Measurements from ENCODE around the gene XKR7. TPM values are rescaled to one million over a fixed set of nuclear protein-coding genes. Genes with fewer than 3 reads are reported as not detected.
A peak's percentile ranks its signal among the peaks of the same experiment; 100 is the strongest.

The XKR7 gene
- total RNA-seq, 1 donor from 2014 or later: 0.23 TPM

- Mint-ChIP-seq H3K27ac (ENCODE audit: unreplicated experiment) (no peak overlapping the region), H3K9me3 (ENCODE audit: unreplicated experiment) (no peaks in the 10 kb centered on the region), H3K4me3 (ENCODE audit: unreplicated experiment) (peak overlapping the region; percentile 89), H3K36me3 (ENCODE audit: low read depth, unreplicated experiment) (peaks cover 22% of the 10 kb centered on the region), H3K4me1 (ENCODE audit: unreplicated experiment) (peaks cover 20% of the 10 kb centered on the region), H3K27me3 (ENCODE audit: unreplicated experiment) (peaks cover 13% of the 10 kb centered on the region)
- no peak for TF ChIP-seq CTCF (IDR thresholded peaks at IDR 0.05; ENCODE audit: unreplicated experiment)
- DNase-seq (ENCODE audit: low spot score): peak; percentile 78
These were observed 50.6 kb downstream of the XKR7 start for GRCh38 chr20:32018269-32019155.

- peaks cover 22% of the 10 kb centered on the region for H3K36me3 Mint-ChIP-seq (ENCODE audit: low read depth, unreplicated experiment)
- DNase-seq (ENCODE audit: low spot score): peak; percentile 56
- H3K27me3 Mint-ChIP-seq (ENCODE audit: unreplicated experiment): peaks cover 13% of the 10 kb centered on the region
- peaks cover 20% of the 10 kb centered on the region for H3K4me1 Mint-ChIP-seq (ENCODE audit: unreplicated experiment)
- H3K27ac Mint-ChIP-seq (ENCODE audit: unreplicated experiment): peak overlapping the region; percentile 74
- peak overlapping the region; percentile 92 for H3K4me3 Mint-ChIP-seq (ENCODE audit: unreplicated experiment)
- H3K9me3 Mint-ChIP-seq (ENCODE audit: unreplicated experiment): no peaks in the 10 kb centered on the region
- TF ChIP-seq CTCF (IDR thresholded peaks at IDR 0.05; ENCODE audit: unreplicated experiment): no peak
These were observed 51.2 kb downstream of the XKR7 start for GRCh38 chr20:32019156-32019510.

- H3K27ac Mint-ChIP-seq (ENCODE audit: unreplicated experiment): peak overlapping the region; percentile 74
- H3K27me3 Mint-ChIP-seq (ENCODE audit: unreplicated experiment): peaks cover 13% of the 10 kb centered on the region
- TF ChIP-seq CTCF (IDR thresholded peaks at IDR 0.05; ENCODE audit: unreplicated experiment): no peak
- no peak for DNase-seq (ENCODE audit: low spot score)
- H3K9me3 Mint-ChIP-seq (ENCODE audit: unreplicated experiment): no peaks in the 10 kb centered on the region
- H3K4me1 Mint-ChIP-seq (ENCODE audit: unreplicated experiment): peaks cover 20% of the 10 kb centered on the region
- peaks cover 22% of the 10 kb centered on the region for H3K36me3 Mint-ChIP-seq (ENCODE audit: low read depth, unreplicated experiment)
- peak overlapping the region; percentile 92 for H3K4me3 Mint-ChIP-seq (ENCODE audit: unreplicated experiment)
These were observed 51.9 kb downstream of the XKR7 start for GRCh38 chr20:32019563-32020463.

- no peaks in the 10 kb centered on the region for H3K9me3 Mint-ChIP-seq (ENCODE audit: unreplicated experiment)
- H3K27me3 Mint-ChIP-seq (ENCODE audit: unreplicated experiment): peaks cover 13% of the 10 kb centered on the region
- H3K4me1 Mint-ChIP-seq (ENCODE audit: unreplicated experiment): peaks cover 20% of the 10 kb centered on the region
- no peak for DNase-seq (ENCODE audit: low spot score)
- H3K4me3 Mint-ChIP-seq (ENCODE audit: unreplicated experiment): no peak overlapping the region
- H3K36me3 Mint-ChIP-seq (ENCODE audit: low read depth, unreplicated experiment): peaks cover 14% of the 10 kb centered on the region
- no peak overlapping the region for H3K27ac Mint-ChIP-seq (ENCODE audit: unreplicated experiment)
- no peak for TF ChIP-seq CTCF (IDR thresholded peaks at IDR 0.05; ENCODE audit: unreplicated experiment)
These were observed 53.1 kb downstream of the XKR7 start for GRCh38 chr20:32021091-32021490.

Data from endothelial cell (in vitro differentiated cells).